ENCODE measurements around the gene MINDY4.

The MINDY4 gene

GRCh38 chr7:30780941-30781340 is 9.7 kb downstream of the MINDY4 start:
- no peak for DNase-seq (ENCODE audit: low read depth)
- H3K4me3 ChIP-seq (ENCODE audit: low read depth, low read length) = no peak overlapping the region
- TF ChIP-seq, protein P1, sequence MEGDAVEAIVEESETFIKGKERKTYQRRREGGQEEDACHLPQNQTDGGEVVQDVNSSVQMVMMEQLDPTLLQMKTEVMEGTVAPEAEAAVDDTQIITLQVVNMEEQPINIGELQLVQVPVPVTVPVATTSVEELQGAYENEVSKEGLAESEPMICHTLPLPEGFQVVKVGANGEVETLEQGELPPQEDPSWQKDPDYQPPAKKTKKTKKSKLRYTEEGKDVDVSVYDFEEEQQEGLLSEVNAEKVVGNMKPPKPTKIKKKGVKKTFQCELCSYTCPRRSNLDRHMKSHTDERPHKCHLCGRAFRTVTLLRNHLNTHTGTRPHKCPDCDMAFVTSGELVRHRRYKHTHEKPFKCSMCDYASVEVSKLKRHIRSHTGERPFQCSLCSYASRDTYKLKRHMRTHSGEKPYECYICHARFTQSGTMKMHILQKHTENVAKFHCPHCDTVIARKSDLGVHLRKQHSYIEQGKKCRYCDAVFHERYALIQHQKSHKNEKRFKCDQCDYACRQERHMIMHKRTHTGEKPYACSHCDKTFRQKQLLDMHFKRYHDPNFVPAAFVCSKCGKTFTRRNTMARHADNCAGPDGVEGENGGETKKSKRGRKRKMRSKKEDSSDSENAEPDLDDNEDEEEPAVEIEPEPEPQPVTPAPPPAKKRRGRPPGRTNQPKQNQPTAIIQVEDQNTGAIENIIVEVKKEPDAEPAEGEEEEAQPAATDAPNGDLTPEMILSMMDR (IDR thresholded peaks at IDR 0.05; ENCODE audit: control insufficient read depth, extremely low read depth, insufficient read depth) = no peak

GRCh38 chr7:30782690-30783089 is 11.5 kb downstream of the MINDY4 start:
- no peak for DNase-seq (ENCODE audit: low read depth)
- TF ChIP-seq, protein P1 (IDR thresholded peaks at IDR 0.05; ENCODE audit: control insufficient read depth, extremely low read depth, insufficient read depth) = no peak
- no peak overlapping the region for H3K4me3 ChIP-seq (ENCODE audit: low read depth, low read length)

- TF ChIP-seq, protein P1 (IDR thresholded peaks at IDR 0.05; ENCODE audit: control insufficient read depth, extremely low read depth, insufficient read depth) = no peak
- no peak overlapping the region for H3K4me3 ChIP-seq (ENCODE audit: low read depth, low read length)
- no peak for DNase-seq (ENCODE audit: low read depth)
Observed at GRCh38 chr7:30785786-30786185, 14.6 kb downstream of the MINDY4 start.

GRCh38 chr7:30787486-30787885 is 16.3 kb downstream of the MINDY4 start:
- TF ChIP-seq, protein P1 (IDR thresholded peaks at IDR 0.05; ENCODE audit: control insufficient read depth, extremely low read depth, insufficient read depth) = no peak
- no peak overlapping the region for H3K4me3 ChIP-seq (ENCODE audit: low read depth, low read length)
- no peak for DNase-seq (ENCODE audit: low read depth)

DNA sequence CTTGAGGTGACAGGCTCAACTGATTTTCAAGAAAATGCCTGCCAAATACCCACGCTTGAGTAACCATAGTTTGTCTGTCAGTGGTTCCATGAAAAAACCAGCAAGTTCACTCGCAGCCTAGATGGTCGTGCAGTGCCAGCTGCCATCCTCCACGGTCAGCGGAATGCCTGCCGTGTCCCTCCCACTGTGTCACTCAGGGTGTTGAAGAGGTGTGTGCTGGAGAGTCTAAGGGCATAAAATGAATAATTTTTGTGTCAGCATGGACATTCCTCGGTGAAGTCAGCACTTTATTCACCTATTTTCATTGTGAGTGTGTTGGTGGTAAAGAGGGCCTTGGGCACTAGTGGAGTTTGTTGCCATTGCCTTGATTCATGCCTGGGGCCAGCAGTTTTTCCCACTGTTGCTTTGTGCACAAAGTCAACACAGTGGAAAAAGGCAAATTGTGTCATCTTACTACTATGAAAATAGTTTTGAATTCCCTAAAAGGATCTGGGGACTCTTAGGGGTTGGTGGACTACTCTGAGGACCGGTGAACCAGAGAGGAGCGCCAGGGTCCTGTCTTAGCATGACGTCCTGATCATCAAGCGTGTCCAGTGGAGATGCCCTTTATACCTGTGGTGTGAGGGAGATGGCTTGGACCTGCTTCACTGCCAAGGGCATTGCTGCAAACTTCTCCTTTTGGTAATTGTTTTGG is 17.6 kb downstream of the MINDY4 start:
- no peak for DNase-seq (ENCODE audit: low read depth)
- TF ChIP-seq, protein P1 (IDR thresholded peaks at IDR 0.05; ENCODE audit: control insufficient read depth, extremely low read depth, insufficient read depth) = no peak
- no peak overlapping the region for H3K4me3 ChIP-seq (ENCODE audit: low read depth, low read length)

DNA sequence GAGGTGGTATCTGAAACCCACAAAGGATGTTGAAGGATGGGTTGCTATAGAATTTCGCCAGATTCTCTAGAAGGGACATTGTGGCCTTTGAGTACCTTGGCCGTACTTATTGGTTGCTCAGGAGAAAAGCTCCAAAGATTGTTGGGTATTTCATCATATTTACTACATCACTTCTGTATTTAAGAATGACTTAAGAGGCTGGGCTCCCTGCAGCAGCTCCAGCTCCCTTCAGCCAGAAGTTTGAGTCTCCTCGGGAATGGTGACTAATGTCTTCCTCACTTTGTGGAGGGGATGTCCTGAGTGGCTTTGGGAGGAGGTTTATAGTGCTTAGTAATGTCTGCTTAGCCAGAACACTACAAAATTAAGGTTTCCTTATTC is 18.1 kb downstream of the MINDY4 start:
- DNase-seq (ENCODE audit: low read depth) = no peak
- TF ChIP-seq, protein P1 (IDR thresholded peaks at IDR 0.05; ENCODE audit: control insufficient read depth, extremely low read depth, insufficient read depth) = no peak
- H3K4me3 ChIP-seq (ENCODE audit: low read depth, low read length) = no peak overlapping the region

GRCh38 chr7:30790356-30790755 is 19.1 kb downstream of the MINDY4 start:
- DNase-seq (ENCODE audit: low read depth) = no peak
- TF ChIP-seq, protein P1 (IDR thresholded peaks at IDR 0.05; ENCODE audit: control insufficient read depth, extremely low read depth, insufficient read depth) = no peak
- H3K4me3 ChIP-seq (ENCODE audit: low read depth, low read length) = no peak overlapping the region
